K562 (cell line): ENCODE measurements around the gene PPM1M. TPM values are rescaled to one million over a fixed set of nuclear protein-coding genes. Genes with fewer than 3 reads are reported as not detected.

Experiments used
- ARID1B ChIP-seq: fragments of 450-650 bp; IDR thresholded peaks from 2 replicates; pipeline ENCODE4 v1.6.1; 2016; ENCODE audit warnings: antibody characterized with exemption, mild to moderate bottlenecking, inconsistent platforms
- CHD4 ChIP-seq: fragments of 200-600 bp; sonication (generic); IDR thresholded peaks from 3 replicates; pipeline ENCODE4 v1.6.1; 2012; ENCODE audit warnings: low read depth, mild to moderate bottlenecking, mixed read lengths, low read length, inconsistent platforms; ENCODE audit not compliant: insufficient read depth, insufficient replicate concordance, poor library complexity, severe bottlenecking
- KAT7 ChIP-seq: sonication (generic); formaldehyde crosslinking; IDR thresholded peaks from 2 replicates; pipeline ENCODE4 v1.8.0; 2022; ENCODE audit warnings: missing genetic modification reagents, mild to moderate bottlenecking, borderline replicate concordance
- MECOM ChIP-seq: fragments of 250-450 bp; sonication (Bioruptor Pico); IDR thresholded peaks from 2 replicates; pipeline ENCODE4 v1.8.0; 2022; ENCODE audit warnings: inconsistent platforms
- PML ChIP-seq: IDR thresholded peaks from 2 replicates; pipeline ENCODE4 v1.6.1; 2012; ENCODE audit warnings: low read length, inconsistent platforms
- RNF2 ChIP-seq: sonication (generic); IDR thresholded peaks from 2 replicates; pipeline ENCODE4 v1.6.1; 2016
- SOX6 ChIP-seq: fragments of 450-650 bp; IDR thresholded peaks from 2 replicates; pipeline ENCODE4 v1.6.1; 2014; ENCODE audit warnings: mild to moderate bottlenecking
- TCF7 ChIP-seq: sonication (generic); IDR thresholded peaks from 2 replicates; pipeline ENCODE4 v1.6.1; 2016; ENCODE audit warnings: antibody characterized with exemption, borderline replicate concordance
- TFAM ChIP-seq: fragments of 250-450 bp; sonication (Bioruptor Pico); conservative IDR thresholded peaks from 2 replicates; pipeline ENCODE4 v1.5.0; 2021; ENCODE audit warnings: mild to moderate bottlenecking, moderate library complexity
- XRCC5 ChIP-seq: fragments of 200-400 bp; formaldehyde crosslinking; IDR thresholded peaks from 2 replicates; pipeline ENCODE4 v1.6.1; 2017; ENCODE audit warnings: low read depth, mild to moderate bottlenecking, low read length
- polyA plus RNA-seq, 8 experiments: library from polyadenylated mRNA; depleted of rRNA in 4 of 8; stranded (reverse) in 5 of 8; unstranded in 3 of 8; fragments of >200 nt; fragmentation: Nextera tagmentation in 2 of 8; fragmentation: Illumina TruSeq in 1 of 8; extraction: Ambion mirVana in 2 of 8; extraction: Trizol in 1 of 8; gene quantifications; 2 replicates each; pipeline versions ENCODE4 v1.2.1 to v1.2.3, GENCODE V29; 2011 to 2014; ENCODE audit warnings: inconsistent platforms in 1 of 8, missing spikeins in 1 of 8
- total RNA-seq, 7 experiments: library from RNA; depleted of rRNA in 6 of 7; stranded (reverse); fragments of >200 nt in 6 of 7; fragmentation: Illumina TruSeq in 2 of 7; extraction: Trizol in 2 of 7; gene quantifications; 2 replicates each; pipeline versions ENCODE4 v1.2.1 to v1.2.3, GENCODE V29; 2011 to 2021; ENCODE audit warnings: low replicate concordance in 1 of 7
- TF ChIP-seq, protein P1 (sequence below): fragments of 250-450 bp; sonication (Bioruptor Pico); IDR thresholded peaks from 2 replicates; pipeline ENCODE4 v1.4.0; 2020; ENCODE audit warnings: mild to moderate bottlenecking, moderate library complexity, borderline replicate concordance
- TF ChIP-seq, protein P2 (sequence below): IDR thresholded peaks from 2 replicates; pipeline ENCODE4 v1.6.1; 2016; ENCODE audit warnings: missing genetic modification characterization, missing compliant biosample characterization
- TF ChIP-seq, protein P3 (sequence below): fragments of 450-650 bp; formaldehyde crosslinking; IDR thresholded peaks from 2 replicates; pipeline ENCODE4 v1.4.0; 2022; ENCODE audit warnings: mild to moderate bottlenecking, moderate library complexity
- TF ChIP-seq, protein P4 (sequence below): fragments of 250-450 bp; sonication (Bioruptor Pico); IDR thresholded peaks from 2 replicates; pipeline ENCODE4 v1.5.0; 2022; ENCODE audit warnings: mild to moderate bottlenecking

The PPM1M gene
- total and polyA plus RNA-seq, 9 of the 15 experiments (the other 6 are each of a cell fraction or from before 2014, with no cell fraction given) = 1.4 to 9.2 (median 4.4) TPM

DNA sequence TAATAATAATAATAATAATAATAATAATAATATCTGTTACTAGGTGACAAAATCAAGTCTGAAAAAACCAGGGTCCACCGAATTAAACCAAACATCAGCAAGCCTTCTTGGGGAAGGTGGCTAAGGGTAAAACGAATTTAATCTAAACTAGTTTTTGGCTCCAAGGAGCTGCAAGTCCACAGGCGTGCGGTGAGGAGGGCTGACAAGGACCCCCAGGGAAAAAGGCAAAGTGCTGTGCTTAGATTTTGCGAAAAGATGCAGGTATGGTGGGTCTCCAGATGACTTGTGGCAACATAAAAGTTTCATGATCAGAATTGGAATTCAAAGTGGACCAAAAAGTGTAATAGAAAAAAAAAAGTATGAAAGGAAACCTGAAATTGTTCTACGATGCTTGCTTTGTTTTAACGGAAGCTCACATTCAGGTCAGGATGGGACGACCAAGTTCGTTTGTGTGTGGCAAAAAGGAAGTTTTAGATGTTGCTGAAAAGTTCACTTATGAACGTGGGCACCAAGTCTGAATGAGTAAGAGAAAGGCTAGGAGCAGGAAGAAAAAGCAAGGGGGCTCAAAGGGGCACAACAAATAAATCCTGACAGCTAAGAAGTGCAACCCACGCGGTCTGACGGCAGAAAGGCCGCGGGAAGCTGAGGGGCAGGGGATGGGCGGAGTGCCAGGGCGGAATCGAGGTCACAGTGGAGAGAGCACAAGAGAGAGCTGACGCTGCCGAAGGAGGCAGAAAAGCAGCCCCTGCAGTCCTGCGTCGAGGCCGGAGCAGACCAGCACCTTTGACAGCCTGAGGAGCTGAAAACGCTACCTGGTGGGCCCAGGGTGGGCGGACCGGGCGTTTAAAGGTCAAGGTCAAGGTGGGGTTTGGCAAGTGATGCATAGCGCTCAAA, 31.8 kb downstream of the PPM1M start (continued):
- TF ChIP-seq, protein P1, sequence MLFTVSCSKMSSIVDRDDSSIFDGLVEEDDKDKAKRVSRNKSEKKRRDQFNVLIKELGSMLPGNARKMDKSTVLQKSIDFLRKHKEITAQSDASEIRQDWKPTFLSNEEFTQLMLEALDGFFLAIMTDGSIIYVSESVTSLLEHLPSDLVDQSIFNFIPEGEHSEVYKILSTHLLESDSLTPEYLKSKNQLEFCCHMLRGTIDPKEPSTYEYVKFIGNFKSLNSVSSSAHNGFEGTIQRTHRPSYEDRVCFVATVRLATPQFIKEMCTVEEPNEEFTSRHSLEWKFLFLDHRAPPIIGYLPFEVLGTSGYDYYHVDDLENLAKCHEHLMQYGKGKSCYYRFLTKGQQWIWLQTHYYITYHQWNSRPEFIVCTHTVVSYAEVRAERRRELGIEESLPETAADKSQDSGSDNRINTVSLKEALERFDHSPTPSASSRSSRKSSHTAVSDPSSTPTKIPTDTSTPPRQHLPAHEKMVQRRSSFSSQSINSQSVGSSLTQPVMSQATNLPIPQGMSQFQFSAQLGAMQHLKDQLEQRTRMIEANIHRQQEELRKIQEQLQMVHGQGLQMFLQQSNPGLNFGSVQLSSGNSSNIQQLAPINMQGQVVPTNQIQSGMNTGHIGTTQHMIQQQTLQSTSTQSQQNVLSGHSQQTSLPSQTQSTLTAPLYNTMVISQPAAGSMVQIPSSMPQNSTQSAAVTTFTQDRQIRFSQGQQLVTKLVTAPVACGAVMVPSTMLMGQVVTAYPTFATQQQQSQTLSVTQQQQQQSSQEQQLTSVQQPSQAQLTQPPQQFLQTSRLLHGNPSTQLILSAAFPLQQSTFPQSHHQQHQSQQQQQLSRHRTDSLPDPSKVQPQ (CRISPR knock-in tag) = no peak
- TF ChIP-seq SOX6 (no peak), ARID1B (no peak), CHD4 (no peak), PML (no peak), RNF2 (no peak), TFAM (CRISPR knock-in tag) (no peak), MECOM (CRISPR knock-in tag) (no peak), TCF7 (no peak), XRCC5 (no peak), KAT7 (CRISPR knock-in tag) (peak; percentile 35; the same call in 1 of the 2 replicates)
- TF ChIP-seq, protein P2, sequence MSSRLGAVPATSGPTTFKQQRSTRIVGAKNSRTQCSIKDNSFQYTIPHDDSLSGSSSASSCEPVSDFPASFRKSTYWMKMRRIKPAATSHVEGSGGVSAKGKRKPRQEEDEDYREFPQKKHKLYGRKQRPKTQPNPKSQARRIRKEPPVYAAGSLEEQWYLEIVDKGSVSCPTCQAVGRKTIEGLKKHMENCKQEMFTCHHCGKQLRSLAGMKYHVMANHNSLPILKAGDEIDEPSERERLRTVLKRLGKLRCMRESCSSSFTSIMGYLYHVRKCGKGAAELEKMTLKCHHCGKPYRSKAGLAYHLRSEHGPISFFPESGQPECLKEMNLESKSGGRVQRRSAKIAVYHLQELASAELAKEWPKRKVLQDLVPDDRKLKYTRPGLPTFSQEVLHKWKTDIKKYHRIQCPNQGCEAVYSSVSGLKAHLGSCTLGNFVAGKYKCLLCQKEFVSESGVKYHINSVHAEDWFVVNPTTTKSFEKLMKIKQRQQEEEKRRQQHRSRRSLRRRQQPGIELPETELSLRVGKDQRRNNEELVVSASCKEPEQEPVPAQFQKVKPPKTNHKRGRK (tag) = no peak
- TF ChIP-seq, protein P3, sequence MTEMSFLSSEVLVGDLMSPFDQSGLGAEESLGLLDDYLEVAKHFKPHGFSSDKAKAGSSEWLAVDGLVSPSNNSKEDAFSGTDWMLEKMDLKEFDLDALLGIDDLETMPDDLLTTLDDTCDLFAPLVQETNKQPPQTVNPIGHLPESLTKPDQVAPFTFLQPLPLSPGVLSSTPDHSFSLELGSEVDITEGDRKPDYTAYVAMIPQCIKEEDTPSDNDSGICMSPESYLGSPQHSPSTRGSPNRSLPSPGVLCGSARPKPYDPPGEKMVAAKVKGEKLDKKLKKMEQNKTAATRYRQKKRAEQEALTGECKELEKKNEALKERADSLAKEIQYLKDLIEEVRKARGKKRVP (CRISPR knock-in tag) = no peak
- TF ChIP-seq, protein P4, sequence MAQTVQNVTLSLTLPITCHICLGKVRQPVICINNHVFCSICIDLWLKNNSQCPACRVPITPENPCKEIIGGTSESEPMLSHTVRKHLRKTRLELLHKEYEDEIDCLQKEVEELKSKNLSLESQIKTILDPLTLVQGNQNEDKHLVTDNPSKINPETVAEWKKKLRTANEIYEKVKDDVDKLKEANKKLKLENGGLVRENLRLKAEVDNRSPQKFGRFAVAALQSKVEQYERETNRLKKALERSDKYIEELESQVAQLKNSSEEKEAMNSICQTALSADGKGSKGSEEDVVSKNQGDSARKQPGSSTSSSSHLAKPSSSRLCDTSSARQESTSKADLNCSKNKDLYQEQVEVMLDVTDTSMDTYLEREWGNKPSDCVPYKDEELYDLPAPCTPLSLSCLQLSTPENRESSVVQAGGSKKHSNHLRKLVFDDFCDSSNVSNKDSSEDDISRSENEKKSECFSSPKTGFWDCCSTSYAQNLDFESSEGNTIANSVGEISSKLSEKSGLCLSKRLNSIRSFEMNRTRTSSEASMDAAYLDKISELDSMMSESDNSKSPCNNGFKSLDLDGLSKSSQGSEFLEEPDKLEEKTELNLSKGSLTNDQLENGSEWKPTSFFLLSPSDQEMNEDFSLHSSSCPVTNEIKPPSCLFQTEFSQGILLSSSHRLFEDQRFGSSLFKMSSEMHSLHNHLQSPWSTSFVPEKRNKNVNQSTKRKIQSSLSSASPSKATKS = no peak
